HFF-Myc (cell line): ENCODE data around the gene CUL2.
A peak's percentile ranks its signal among the peaks of the same experiment; 100 is the strongest.

Experiments
- DNase-seq: peaks from one replicate; pipeline ENCODE4 v3.0.0-alpha.2; 2011; ENCODE audit warnings: low read depth; ENCODE audit errors: extremely low read depth
- H3K4me3 ChIP-seq: replicated peaks from 2 replicates; pipeline ENCODE4 v1.5.1; 2011; ENCODE audit warnings: low read depth, mild to moderate bottlenecking, control low read depth, low read length
- CTCF ChIP-seq: IDR thresholded peaks from 2 replicates; pipeline ENCODE4 v1.5.1; 2012; ENCODE audit warnings: mild to moderate bottlenecking, low read depth, low read length, control low read depth; ENCODE audit errors: missing control alignments

The CUL2 gene

GRCh38 chr10:35112571-35112970 lies 22.4 kb upstream of the CUL2 start:
- DNase-seq, result no peak

DNA sequence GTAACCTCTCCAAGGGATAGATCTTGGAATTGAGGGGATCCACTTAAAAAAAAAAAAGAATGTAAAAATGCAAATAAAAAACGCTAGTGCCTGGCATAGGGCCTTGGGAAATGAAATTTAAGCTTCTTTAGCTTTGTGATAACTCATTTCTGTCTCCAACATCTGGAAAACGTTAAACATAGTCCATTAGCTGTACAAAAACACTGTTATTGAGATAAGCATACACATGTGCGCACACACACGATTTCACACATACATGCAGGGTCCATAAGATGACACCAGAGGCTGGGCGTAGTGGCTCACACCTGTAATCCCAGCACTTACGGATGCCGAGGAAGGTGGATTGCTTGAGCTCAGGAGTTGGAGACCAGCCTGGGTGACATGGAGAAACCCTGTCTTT lies 13.7 kb upstream of the CUL2 start:
- no peak for DNase-seq
- no peak for TF ChIP-seq CTCF
- no peak overlapping the region for H3K4me3 ChIP-seq

More at GRCh38 chr10:35112571-35112970, 22.4 kb upstream of the CUL2 start:
- no peak for TF ChIP-seq CTCF
- H3K4me3 ChIP-seq, result no peak overlapping the region

DNA sequence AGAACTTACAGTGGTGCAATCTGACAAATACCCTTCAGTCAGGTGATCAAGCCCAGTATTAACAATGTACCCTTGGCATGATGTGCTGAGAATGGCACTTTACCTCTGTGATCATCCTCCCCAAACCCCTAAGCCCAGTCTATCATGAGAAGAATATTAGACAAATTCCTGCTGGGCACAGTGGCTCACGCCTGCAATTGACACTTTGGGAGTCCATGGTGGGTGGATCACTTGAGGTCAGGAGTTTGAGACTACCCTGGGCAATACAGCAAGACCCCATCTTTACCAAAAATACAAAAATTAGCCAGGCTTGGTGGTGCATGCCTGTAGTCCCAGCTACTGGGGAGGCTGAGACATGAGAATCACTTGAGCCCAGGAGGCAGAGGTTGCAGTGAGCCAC lies 7.4 kb upstream of the CUL2 start:
- no peak for TF ChIP-seq CTCF
- no peak overlapping the region for H3K4me3 ChIP-seq
- DNase-seq, result no peak

DNA sequence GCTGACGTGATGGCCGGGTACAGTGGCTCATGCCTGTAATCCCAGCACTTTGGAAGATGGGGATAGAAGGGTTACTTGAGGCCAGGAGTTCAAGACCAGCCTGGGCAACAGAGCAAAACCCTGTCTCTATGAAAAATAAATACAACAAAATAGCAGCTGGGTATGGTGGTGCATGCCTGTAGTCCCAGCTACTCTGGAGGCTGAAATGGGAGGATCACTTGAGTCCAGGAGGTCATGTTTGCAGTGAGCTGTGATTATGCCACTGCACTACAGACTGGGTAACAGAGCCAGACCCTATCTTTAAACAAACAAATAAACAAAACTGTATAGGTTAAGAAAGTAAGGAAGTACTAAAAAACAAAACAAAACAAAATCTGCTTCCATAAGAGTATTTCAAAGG lies 6.2 kb upstream of the CUL2 start:
- no peak for DNase-seq
- TF ChIP-seq CTCF, result no peak
- no peak overlapping the region for H3K4me3 ChIP-seq

- no peak for DNase-seq
- no peak overlapping the region for H3K4me3 ChIP-seq
- TF ChIP-seq CTCF, result no peak
Measured at GRCh38 chr10:35092851-35093250, 2.7 kb upstream of the CUL2 start.

DNA sequence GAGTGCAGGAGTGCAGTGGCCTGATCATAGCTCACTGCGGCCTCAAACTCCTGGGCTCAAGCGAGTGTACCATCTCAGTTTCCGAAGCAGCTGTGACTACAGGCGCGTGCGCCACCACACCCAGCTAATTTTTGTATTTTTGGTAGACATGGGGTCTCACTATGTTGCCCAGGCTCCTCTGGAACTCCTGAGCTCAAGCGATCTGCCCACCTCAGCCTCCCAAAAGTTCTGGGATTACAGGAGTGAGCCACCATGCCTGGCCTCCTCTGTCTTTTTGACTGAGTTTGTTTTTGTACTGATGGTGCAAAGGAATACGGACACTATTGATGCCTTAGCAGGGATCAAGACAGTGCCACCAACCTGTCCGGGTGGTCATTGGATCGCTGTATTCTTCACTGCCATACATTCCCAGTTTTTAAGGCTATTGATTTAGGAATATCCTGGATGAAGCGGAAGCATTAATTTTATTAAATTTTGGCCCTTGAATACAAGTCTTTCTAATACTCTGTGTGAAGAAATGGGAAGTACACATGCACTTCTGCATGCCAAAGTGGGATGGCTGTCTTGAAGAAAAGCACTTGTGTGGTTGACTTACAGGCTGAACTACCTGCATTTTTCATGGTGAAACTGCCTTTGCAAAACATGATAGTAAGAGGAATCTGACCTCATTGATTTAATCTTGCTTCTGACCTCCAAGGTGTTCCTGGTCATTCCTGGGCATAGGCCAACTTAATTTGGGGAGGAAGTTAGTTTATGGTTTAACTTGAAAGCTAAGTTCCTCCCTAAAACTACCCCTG lies 2.1 kb upstream of the CUL2 start:
- no peak overlapping the region for H3K4me3 ChIP-seq
- no peak for DNase-seq
- no peak for TF ChIP-seq CTCF

- no peak for TF ChIP-seq CTCF
- H3K4me3 ChIP-seq, result peak overlapping the region; percentile 65
- DNase-seq, result no peak
Measured at GRCh38 chr10:35089611-35090161, 455 bp downstream of the CUL2 start.
